Gastrocnemius medialis (tissue), 4 donors: ENCODE data around the gene DCP1B. TPM values are rescaled to one million over a fixed set of nuclear protein-coding genes. Genes with fewer than 3 reads are reported as not detected.
A peak's percentile ranks its signal among the peaks of the same experiment; 100 is the strongest.
"Not testable (repeated sequence)": the region's sequence is repeated elsewhere in the genome, so short reads cannot be mapped to it uniquely, and the experiment has no call there.

Source experiments
- ATAC-seq, 2 donors: fragments of 150-250 bp; one replicate each; pipeline ENCODE4 v1.9.1; 2016
- DNase-seq, 2 donors: peaks; one replicate each; pipeline ENCODE4 v3.0.0-alpha.2; 2019
- H3K27ac ChIP-seq, 4 donors: fragments of 200-600 bp; sonication (generic); 1 replicate in 1 of 4; 2 replicates in 3 of 4; pipeline ENCODE4 v1.5.1; 2016 to 2018; ENCODE audit warnings: mild to moderate bottlenecking in 2 of 4, moderate library complexity in 1 of 4
- H3K27me3 ChIP-seq, 3 donors: fragments of 200-600 bp; sonication (generic) in 2 of 3; 1 replicate in 1 of 3; 2 replicates in 2 of 3; pipeline versions ENCODE4 v1.5.1 to v1.6.0; 2016 to 2019; ENCODE audit warnings: mild to moderate bottlenecking in 1 of 3, moderate library complexity in 1 of 3
- H3K36me3 ChIP-seq, 2 donors: fragments of 200-600 bp; sonication (generic) in 1 of 2; one replicate each; pipeline ENCODE4 v1.5.1; 2017 to 2018
- H3K4me1 ChIP-seq, 2 donors: fragments of 200-600 bp; sonication (generic) in 1 of 2; one replicate each; pipeline ENCODE4 v1.5.1; 2016 to 2017; ENCODE audit warnings: mild to moderate bottlenecking in 2 of 2
- H3K4me3 ChIP-seq, 4 donors: fragments of 200-600 bp; sonication (generic) in 3 of 4; 1 replicate in 1 of 4; 2 replicates in 3 of 4; pipeline ENCODE4 v1.5.1; 2016 to 2019; ENCODE audit warnings: mild to moderate bottlenecking in 2 of 4
- H3K9me3 ChIP-seq, 3 donors: fragments of 200-600 bp; sonication (generic) in 2 of 3; 1 replicate in 1 of 3; 2 replicates in 2 of 3; pipeline ENCODE4 v1.5.1; 2016 to 2019
- CTCF ChIP-seq, 5 experiments: fragments of 450-650 bp in 3 of 5; fragments of 200-600 bp in 2 of 5; sonication (generic) in 2 of 5; IDR thresholded peaks in 4 of 5; conservative IDR thresholded peaks in 1 of 5; 1 replicate in 4 of 5; 2 replicates in 1 of 5; pipeline ENCODE4 v1.5.1; 2016 to 2019; ENCODE audit warnings: antibody characterized with exemption in 5 of 5, mild to moderate bottlenecking in 3 of 5, moderate library complexity in 3 of 5
- POLR2A ChIP-seq, 2 donors: fragments of 450-650 bp; IDR thresholded peaks; one replicate each; pipeline ENCODE4 v1.6.1; 2017; ENCODE audit warnings: antibody characterized with exemption in 2 of 2, mild to moderate bottlenecking in 2 of 2, moderate library complexity in 2 of 2
- in situ Hi-C, 4 donors: fragments of 200-750 bp; cut with MboI; loops; one replicate each; pipeline versions ENCODE4 v1.15.0 to v1.8.0; 2017; ENCODE audit warnings: low sequenced_read_pairs in 4 of 4
- intact Hi-C: fragments of 100-400 bp; cut with DNase I; formaldehyde crosslinking; loops from one replicate; pipeline ENCODE4 v1.15.1; 2023; ENCODE audit warnings: low total_unique reads
- total RNA-seq, 4 donors: library from RNA; depleted of rRNA; stranded (reverse); fragments of >200 nt; gene quantifications; one replicate each; pipeline versions ENCODE4 v1.1.0 to v1.2.3, GENCODE V29; 2016

Gene DCP1B
- total RNA-seq, 4 donors from 2014 or later = 11.5 to 13.5 (median 12.4) TPM

GRCh38 chr12:1947081-1947480 is 57.2 kb downstream of the DCP1B start:
- ATAC-seq = no peak
- H3K36me3 ChIP-seq = peaks cover 0 to 59% of the 10 kb centered on the region in 2 donors
- in situ Hi-C loops = no loop called here

DNA sequence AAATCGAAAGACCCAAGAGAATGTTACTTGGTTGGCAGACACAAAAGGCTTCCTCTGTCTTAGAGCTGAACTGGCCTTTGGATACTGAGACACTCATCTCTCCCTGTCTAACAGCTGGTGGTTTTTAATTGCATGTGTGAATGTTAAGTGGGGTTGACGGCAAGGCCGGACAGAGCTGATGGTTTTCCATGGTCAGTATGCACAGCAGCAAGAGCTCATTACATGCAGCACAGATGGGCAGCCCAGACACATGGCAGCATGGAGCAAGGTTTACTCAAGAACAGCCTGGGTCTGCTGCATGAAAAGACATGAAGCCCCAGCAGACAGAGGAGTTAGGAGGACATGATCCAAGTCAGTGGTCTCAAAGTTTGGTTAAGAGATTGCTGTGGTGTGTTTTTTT is 58.0 kb downstream of the DCP1B start:
- no peaks in the 10 kb centered on the region for H3K4me1 ChIP-seq
- TF ChIP-seq POLR2A (IDR thresholded peaks at IDR 0.05) (no peak), CTCF (IDR thresholded peaks at IDR 0.05 in 4 of 5, conservative IDR thresholded peaks at IDR 0.05 in 1 of 5) (no peak)
- H3K27me3 ChIP-seq = no peaks in the 10 kb centered on the region
- no peak overlapping the region for H3K4me3 ChIP-seq
- no peak for DNase-seq
- H3K27ac ChIP-seq = no peak overlapping the region
- no peaks in the 10 kb centered on the region for H3K9me3 ChIP-seq
- peaks cover 0 to 51% of the 10 kb centered on the region in 2 donors for H3K36me3 ChIP-seq
- in situ Hi-C loops = no loop called here
- ATAC-seq = no peak
- intact Hi-C loops = no loop called here

More at GRCh38 chr12:1947081-1947480, 57.2 kb downstream of the DCP1B start:
- H3K4me3 ChIP-seq = no peak overlapping the region
- H3K9me3 ChIP-seq = no peaks in the 10 kb centered on the region
- no peaks in the 10 kb centered on the region for H3K27me3 ChIP-seq
- no peak for TF ChIP-seq POLR2A (IDR thresholded peaks at IDR 0.05)
- no peak for TF ChIP-seq CTCF (IDR thresholded peaks at IDR 0.05 in 4 of 5, conservative IDR thresholded peaks at IDR 0.05 in 1 of 5)
- DNase-seq = no peak
- no peak overlapping the region for H3K27ac ChIP-seq
- intact Hi-C loops = no loop called here
- H3K4me1 ChIP-seq = no peaks in the 10 kb centered on the region

DNA sequence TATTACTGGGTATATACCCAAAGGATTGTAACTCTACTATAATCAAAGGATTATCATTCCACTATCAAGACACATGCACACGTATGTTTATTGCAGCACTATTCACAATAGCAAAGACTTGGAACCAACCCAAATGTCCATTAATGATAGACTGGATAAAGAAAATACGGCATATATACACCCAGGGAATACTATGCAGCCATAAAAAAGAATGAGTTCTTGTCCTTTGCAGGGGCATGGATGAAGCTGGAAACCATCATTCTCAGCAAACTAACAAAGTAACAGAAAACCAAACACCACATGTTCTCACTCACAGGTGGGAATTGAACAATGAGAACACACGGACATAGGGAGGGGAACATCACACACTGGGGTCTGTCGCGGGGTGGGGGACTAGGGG is 58.8 kb downstream of the DCP1B start:
- H3K27ac ChIP-seq, H3K4me1 ChIP-seq, ATAC-seq, DNase-seq, in situ Hi-C loops, intact Hi-C loops, H3K4me3 ChIP-seq, H3K27me3 ChIP-seq, H3K9me3 ChIP-seq: not testable (repeated sequence)
- peaks cover 0 to 49% of the 10 kb centered on the region in 2 donors for H3K36me3 ChIP-seq

DNA sequence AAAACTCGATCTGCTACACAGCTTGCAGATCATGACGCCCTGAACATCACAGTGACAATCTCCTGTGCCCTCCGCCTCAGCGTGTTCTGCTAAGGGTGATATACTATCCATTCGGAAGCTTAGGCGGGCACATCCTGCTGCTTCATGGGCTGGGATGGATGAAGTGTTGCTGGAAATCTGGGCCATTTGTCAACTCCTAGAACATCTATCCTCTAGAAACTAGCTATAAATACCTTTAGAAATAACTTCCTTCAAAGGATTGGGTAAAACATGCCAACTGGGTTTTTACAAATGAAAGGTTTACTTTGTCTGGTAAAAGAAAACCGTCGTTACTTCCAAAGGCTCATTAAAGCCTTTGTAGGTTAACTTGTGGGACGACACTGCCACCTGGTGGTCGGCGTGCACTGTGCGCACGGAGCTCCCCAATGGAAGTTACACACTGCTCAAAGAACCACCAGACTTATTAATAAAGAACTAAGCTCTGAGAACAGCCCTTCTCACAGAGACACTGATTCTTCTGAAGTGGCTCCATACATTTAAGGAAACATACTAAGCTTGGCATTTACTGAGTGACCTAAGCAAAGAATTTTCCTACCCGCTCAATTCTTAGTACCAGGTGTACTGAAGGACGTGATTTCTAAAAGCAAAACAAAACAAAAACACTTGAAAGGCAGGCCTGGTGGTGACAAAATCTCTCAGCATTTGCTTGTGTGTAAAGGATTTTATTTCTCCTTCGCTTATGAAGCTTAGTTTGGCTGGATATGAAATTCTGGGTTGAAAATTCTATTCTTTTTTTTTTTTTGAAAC is 64.3 kb downstream of the DCP1B start:
- TF ChIP-seq CTCF (IDR thresholded peaks at IDR 0.05 in 4 of 5, conservative IDR thresholded peaks at IDR 0.05 in 1 of 5) = peak; percentile 95 to 98 (median 96)
- TF ChIP-seq POLR2A (IDR thresholded peaks at IDR 0.05) = no peak
- Histone ChIP-seq H3K27ac (peak overlapping the region in 1 of 4 donors; percentile 24), H3K36me3 (peaks cover 0 to 7% of the 10 kb centered on the region in 2 donors), H3K27me3 (no peaks in the 10 kb centered on the region), H3K9me3 (no peaks in the 10 kb centered on the region), H3K4me3 (peak overlapping the region in 1 of 4 donors; percentile 4), H3K4me1 (peaks cover 20 to 25% of the 10 kb centered on the region in 2 donors)
- intact Hi-C loops = loop anchor here (1.0 to 5.0 kb wide), 3 partner anchors 144 to 306 kb away; no protein-coding TSS in a partner anchor
- ATAC-seq = peak; percentile 63 to 85
- DNase-seq = peak; percentile 57 to 76
- in situ Hi-C loops = loop anchor here (5.0 kb wide), 3 partner anchors 148 to 293 kb away; no protein-coding TSS in a partner anchor

GRCh38 chr12:1939331-1939730 is 64.9 kb downstream of the DCP1B start:
- in situ Hi-C loops = loop anchor here (5.0 kb wide), 2 partner anchors 147 to 287 kb away; no protein-coding TSS in a partner anchor
- Histone ChIP-seq H3K4me3 (no peak overlapping the region), H3K27me3 (no peaks in the 10 kb centered on the region), H3K27ac (peak overlapping the region in 1 of 4 donors; percentile 24), H3K4me1 (peaks cover 20 to 25% of the 10 kb centered on the region in 2 donors), H3K36me3 (peaks cover 0 to 5% of the 10 kb centered on the region in 2 donors), H3K9me3 (no peaks in the 10 kb centered on the region)
- intact Hi-C loops = loop anchor here (5.0 kb wide), 1 partner anchor 287 kb away; no protein-coding TSS in a partner anchor
- ATAC-seq (no peak), DNase-seq (no peak)
- TF ChIP-seq CTCF (IDR thresholded peaks at IDR 0.05 in 4 of 5, conservative IDR thresholded peaks at IDR 0.05 in 1 of 5) (no peak), POLR2A (IDR thresholded peaks at IDR 0.05) (no peak)
